Right kidney (tissue), 1 donor: Measurements from ENCODE around the gene HJV.
A peak's percentile ranks its signal among the peaks of the same experiment; 100 is the strongest.

ENCODE experiments used
- DNase-seq: peaks from one replicate; pipeline ENCODE4 v3.0.0-alpha.2; 2016

Gene HJV

GRCh38 chr1:145993618-145994390 lies 27.7 kb downstream of the HJV start:
- DNase-seq, result no peak

- DNase-seq, result no peak
Observed at GRCh38 chr1:145992958-145993617, 28.4 kb downstream of the HJV start.

- DNase-seq, result no peak
Observed at GRCh38 chr1:145992502-145992936, 29.0 kb downstream of the HJV start.

- no peak for DNase-seq
Observed at GRCh38 chr1:145991735-145992412, 29.7 kb downstream of the HJV start.

- DNase-seq, result no peak
Observed at GRCh38 chr1:145990249-145990855, 31.2 kb downstream of the HJV start.

- no peak for DNase-seq
Observed at GRCh38 chr1:145988773-145989172, 32.8 kb downstream of the HJV start.

- no peak for DNase-seq
Observed at GRCh38 chr1:145987926-145988325, 33.6 kb downstream of the HJV start.

GRCh38 chr1:145986551-145986950 lies 35.0 kb downstream of the HJV start:
- DNase-seq, result no peak

- no peak for DNase-seq
Observed at GRCh38 chr1:145985502-145986439, 35.8 kb downstream of the HJV start.

GRCh38 chr1:145985129-145985501 lies 36.4 kb downstream of the HJV start:
- no peak for DNase-seq

GRCh38 chr1:145983960-145984830 lies 37.3 kb downstream of the HJV start:
- no peak for DNase-seq

- no peak for DNase-seq
Observed at GRCh38 chr1:145983206-145983675, 38.3 kb downstream of the HJV start.

- DNase-seq, result no peak
Observed at GRCh38 chr1:145982010-145982723, 39.4 kb downstream of the HJV start.

- no peak for DNase-seq
Observed at GRCh38 chr1:145980457-145980994, 41.0 kb downstream of the HJV start.

- DNase-seq, result peak; percentile 69
Observed at GRCh38 chr1:145979746-145980456, 41.6 kb downstream of the HJV start.

- DNase-seq, result peak; percentile 74
Observed at GRCh38 chr1:145978854-145979745, 42.4 kb downstream of the HJV start.

- DNase-seq, result no peak
Observed at GRCh38 chr1:145978471-145978853, 43.1 kb downstream of the HJV start.
